SK-N-SH (cell line): ENCODE data around the gene ZNF235.
"Not testable (repeated sequence)": the region's sequence is repeated elsewhere in the genome, so short reads cannot be mapped to it uniquely, and the experiment has no call there.

Experiments
- MEF2A ChIP-seq: IDR thresholded peaks from 2 replicates; pipeline ENCODE4 v1.4.0; 2012; ENCODE audit warnings: low read depth, borderline replicate concordance
- POLR2AphosphoS5 ChIP-seq: IDR thresholded peaks from 2 replicates; pipeline ENCODE4 v1.6.1; 2012; ENCODE audit warnings: low read depth, low read length
- RAD21 ChIP-seq: IDR thresholded peaks from 2 replicates; pipeline ENCODE4 v1.6.1; 2012; ENCODE audit warnings: mild to moderate bottlenecking, low read length
- SMC3 ChIP-seq: IDR thresholded peaks from 2 replicates; pipeline ENCODE4 v1.6.1; 2012; ENCODE audit warnings: low read depth, low read length, improper control_type of control experiment
- TAF1 ChIP-seq: IDR thresholded peaks from 2 replicates; pipeline ENCODE4 v1.6.1; 2012; ENCODE audit warnings: low read depth, mild to moderate bottlenecking, low read length, moderate library complexity, borderline replicate concordance
- YY1 ChIP-seq: IDR thresholded peaks from 2 replicates; pipeline ENCODE4 v1.4.0; 2012; ENCODE audit warnings: low read depth, mild to moderate bottlenecking
- TF ChIP-seq, protein P1 (sequence below): fragments of 200-600 bp; sonication (generic); IDR thresholded peaks from 2 replicates; pipeline ENCODE4 v1.6.1; 2017; ENCODE audit warnings: antibody characterized with exemption, mild to moderate bottlenecking, moderate library complexity
- TF ChIP-seq, protein P2 (sequence below): IDR thresholded peaks from 2 replicates; pipeline ENCODE4 v1.6.1; 2012; ENCODE audit warnings: mild to moderate bottlenecking, low read depth, low read length, moderate library complexity
- TF ChIP-seq, protein P3 (sequence below): IDR thresholded peaks from 2 replicates; pipeline ENCODE4 v1.4.0; 2012; ENCODE audit warnings: low read depth

DNA sequence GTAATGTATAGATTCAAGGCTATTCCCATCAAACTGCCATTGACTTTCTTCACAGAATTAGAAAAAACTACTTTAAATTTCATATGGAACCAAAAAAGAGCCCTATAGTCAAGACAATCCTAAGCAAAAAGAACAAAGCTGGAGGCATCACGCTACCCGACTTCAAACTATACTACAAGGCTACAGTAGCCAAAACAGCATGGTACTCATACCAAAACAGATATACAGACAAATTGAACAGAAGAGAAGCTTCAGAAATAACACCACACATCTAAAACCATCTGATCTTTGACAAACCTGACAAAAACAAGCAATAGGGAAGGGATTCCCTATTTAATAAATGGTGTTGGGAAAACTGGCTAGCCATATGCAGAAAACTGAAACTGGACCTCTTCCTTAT, 52.5 kb downstream of the ZNF235 start:
- TF ChIP-seq, protein P1, sequence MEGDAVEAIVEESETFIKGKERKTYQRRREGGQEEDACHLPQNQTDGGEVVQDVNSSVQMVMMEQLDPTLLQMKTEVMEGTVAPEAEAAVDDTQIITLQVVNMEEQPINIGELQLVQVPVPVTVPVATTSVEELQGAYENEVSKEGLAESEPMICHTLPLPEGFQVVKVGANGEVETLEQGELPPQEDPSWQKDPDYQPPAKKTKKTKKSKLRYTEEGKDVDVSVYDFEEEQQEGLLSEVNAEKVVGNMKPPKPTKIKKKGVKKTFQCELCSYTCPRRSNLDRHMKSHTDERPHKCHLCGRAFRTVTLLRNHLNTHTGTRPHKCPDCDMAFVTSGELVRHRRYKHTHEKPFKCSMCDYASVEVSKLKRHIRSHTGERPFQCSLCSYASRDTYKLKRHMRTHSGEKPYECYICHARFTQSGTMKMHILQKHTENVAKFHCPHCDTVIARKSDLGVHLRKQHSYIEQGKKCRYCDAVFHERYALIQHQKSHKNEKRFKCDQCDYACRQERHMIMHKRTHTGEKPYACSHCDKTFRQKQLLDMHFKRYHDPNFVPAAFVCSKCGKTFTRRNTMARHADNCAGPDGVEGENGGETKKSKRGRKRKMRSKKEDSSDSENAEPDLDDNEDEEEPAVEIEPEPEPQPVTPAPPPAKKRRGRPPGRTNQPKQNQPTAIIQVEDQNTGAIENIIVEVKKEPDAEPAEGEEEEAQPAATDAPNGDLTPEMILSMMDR = not testable (repeated sequence)
- not testable (repeated sequence) for TF ChIP-seq TAF1, YY1, RAD21, SMC3, POLR2AphosphoS5, MEF2A
- TF ChIP-seq, protein P2, sequence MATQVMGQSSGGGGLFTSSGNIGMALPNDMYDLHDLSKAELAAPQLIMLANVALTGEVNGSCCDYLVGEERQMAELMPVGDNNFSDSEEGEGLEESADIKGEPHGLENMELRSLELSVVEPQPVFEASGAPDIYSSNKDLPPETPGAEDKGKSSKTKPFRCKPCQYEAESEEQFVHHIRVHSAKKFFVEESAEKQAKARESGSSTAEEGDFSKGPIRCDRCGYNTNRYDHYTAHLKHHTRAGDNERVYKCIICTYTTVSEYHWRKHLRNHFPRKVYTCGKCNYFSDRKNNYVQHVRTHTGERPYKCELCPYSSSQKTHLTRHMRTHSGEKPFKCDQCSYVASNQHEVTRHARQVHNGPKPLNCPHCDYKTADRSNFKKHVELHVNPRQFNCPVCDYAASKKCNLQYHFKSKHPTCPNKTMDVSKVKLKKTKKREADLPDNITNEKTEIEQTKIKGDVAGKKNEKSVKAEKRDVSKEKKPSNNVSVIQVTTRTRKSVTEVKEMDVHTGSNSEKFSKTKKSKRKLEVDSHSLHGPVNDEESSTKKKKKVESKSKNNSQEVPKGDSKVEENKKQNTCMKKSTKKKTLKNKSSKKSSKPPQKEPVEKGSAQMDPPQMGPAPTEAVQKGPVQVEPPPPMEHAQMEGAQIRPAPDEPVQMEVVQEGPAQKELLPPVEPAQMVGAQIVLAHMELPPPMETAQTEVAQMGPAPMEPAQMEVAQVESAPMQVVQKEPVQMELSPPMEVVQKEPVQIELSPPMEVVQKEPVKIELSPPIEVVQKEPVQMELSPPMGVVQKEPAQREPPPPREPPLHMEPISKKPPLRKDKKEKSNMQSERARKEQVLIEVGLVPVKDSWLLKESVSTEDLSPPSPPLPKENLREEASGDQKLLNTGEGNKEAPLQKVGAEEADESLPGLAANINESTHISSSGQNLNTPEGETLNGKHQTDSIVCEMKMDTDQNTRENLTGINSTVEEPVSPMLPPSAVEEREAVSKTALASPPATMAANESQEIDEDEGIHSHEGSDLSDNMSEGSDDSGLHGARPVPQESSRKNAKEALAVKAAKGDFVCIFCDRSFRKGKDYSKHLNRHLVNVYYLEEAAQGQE = not testable (repeated sequence)
- TF ChIP-seq, protein P3, sequence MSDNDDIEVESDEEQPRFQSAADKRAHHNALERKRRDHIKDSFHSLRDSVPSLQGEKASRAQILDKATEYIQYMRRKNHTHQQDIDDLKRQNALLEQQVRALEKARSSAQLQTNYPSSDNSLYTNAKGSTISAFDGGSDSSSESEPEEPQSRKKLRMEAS = not testable (repeated sequence)
